ENCODE measurements around the gene ZNF397. TPM values are rescaled to one million over a fixed set of nuclear protein-coding genes. Genes with fewer than 3 reads are reported as not detected.

ZNF397 gene
- total and polyA plus RNA-seq, 2 donors (not counting 3 experiments of a cell fraction or from before 2014, with no cell fraction given): 1.5 to 5.5 TPM

- H3K4me2 ChIP-seq (ENCODE audit: insufficient read depth, low read length): no peak overlapping the region
- no peak overlapping the region for H3K27ac ChIP-seq (ENCODE audit: insufficient read depth, low read depth, low read length)
- H3K4me1 ChIP-seq (ENCODE audit: control insufficient read depth, extremely low read depth, insufficient read depth, low read length): no peaks in the 10 kb centered on the region
- dilution Hi-C loops (cut with MboI; ENCODE audit: extremely low pct_ligation_motif_present, low sequenced_read_pairs): no loop called here
- no peaks in the 10 kb centered on the region for H3K27me3 ChIP-seq (ENCODE audit: control insufficient read depth in 2 of 2, insufficient read depth in 2 of 2, low read length in 2 of 2)
- peaks cover 0 to 4% of the 10 kb centered on the region in 2 experiments for H3K36me3 ChIP-seq (ENCODE audit: control insufficient read depth in 2 of 2, extremely low read depth in 1 of 2, insufficient read depth in 2 of 2, low read length in 2 of 2)
- intact Hi-C loops (cut with micrococcal nuclease): no loop called here
- ChIA-PET POLR2A (no interaction called here), CTCF (interaction anchor here (2.0 kb wide), 1 partner anchor 91 kb away, joined by 6 read pairs; no protein-coding TSS in a partner anchor)
- H3K79me2 ChIP-seq (ENCODE audit: control insufficient read depth, insufficient read depth, low read length): no peaks in the 10 kb centered on the region
- no peak overlapping the region for H3K9ac ChIP-seq (replicated peaks; ENCODE audit: extremely low read depth, insufficient read depth, low read length)
- DNase-seq (ENCODE audit: low read depth, low spot score) (no peak), FAIRE-seq (no peak)
- H3K9me3 ChIP-seq (replicated peaks; ENCODE audit: control insufficient read depth, insufficient read depth, low read length): no peaks in the 10 kb centered on the region
- no peak overlapping the region for H3K4me3 ChIP-seq (replicated peaks in 1 of 3; ENCODE audit: insufficient read depth in 1 of 3, low read depth in 1 of 3, low read length in 3 of 3)
- no peaks in the 10 kb centered on the region for H4K20me1 ChIP-seq (replicated peaks; ENCODE audit: control insufficient read depth, extremely low read depth, insufficient read depth, low read length)
- BruUV-seq (replicated peaks): no TSS peak
- H2AFZ ChIP-seq (ENCODE audit: low read depth, low read length): no peak overlapping the region
- no peaks in the 10 kb centered on the region for H3K9me1 ChIP-seq (replicated peaks; ENCODE audit: control insufficient read depth, extremely low read depth, insufficient read depth, low read length)
- TF ChIP-seq POLR2A (IDR thresholded peaks at IDR 0.05; ENCODE audit: low read depth, low read length) (no peak), MYC (IDR thresholded peaks at IDR 0.05; ENCODE audit: low read depth, low read length) (no peak), POLR2AphosphoS5 (IDR thresholded peaks at IDR 0.05; ENCODE audit: insufficient read depth, low read depth, low read length) (no peak), CTCF (IDR thresholded peaks at IDR 0.05; ENCODE audit: extremely low read depth in 1 of 2, insufficient read depth in 1 of 2, low read depth in 1 of 2, low read length in 2 of 2) (no peak), EZH2 (IDR thresholded peaks at IDR 0.05; ENCODE audit: borderline replicate concordance, low read depth, low read length, severe bottlenecking) (no peak), JUN (IDR thresholded peaks at IDR 0.05; ENCODE audit: borderline replicate concordance, insufficient read depth, insufficient read length, low read depth) (no peak), GATA2 (IDR thresholded peaks at IDR 0.05; ENCODE audit: insufficient read depth, insufficient read length, low read depth, low read length) (no peak), MAX (IDR thresholded peaks at IDR 0.05; ENCODE audit: insufficient read depth, insufficient read length) (no peak), FOS (IDR thresholded peaks at IDR 0.05; ENCODE audit: borderline replicate concordance, insufficient read depth, low read length) (no peak)
Observed at GRCh38 chr18:35264409-35264808, 23.6 kb downstream of the ZNF397 start.

All from endothelial cell of umbilical vein (primary cell).